ENCODE data around the gene NKD2. TPM values are rescaled to one million over a fixed set of nuclear protein-coding genes. Genes with fewer than 3 reads are reported as not detected.

Gene NKD2
- total and polyA plus RNA-seq, 10 donors = 1.4 to 52.3 (median 14.9) TPM

DNA sequence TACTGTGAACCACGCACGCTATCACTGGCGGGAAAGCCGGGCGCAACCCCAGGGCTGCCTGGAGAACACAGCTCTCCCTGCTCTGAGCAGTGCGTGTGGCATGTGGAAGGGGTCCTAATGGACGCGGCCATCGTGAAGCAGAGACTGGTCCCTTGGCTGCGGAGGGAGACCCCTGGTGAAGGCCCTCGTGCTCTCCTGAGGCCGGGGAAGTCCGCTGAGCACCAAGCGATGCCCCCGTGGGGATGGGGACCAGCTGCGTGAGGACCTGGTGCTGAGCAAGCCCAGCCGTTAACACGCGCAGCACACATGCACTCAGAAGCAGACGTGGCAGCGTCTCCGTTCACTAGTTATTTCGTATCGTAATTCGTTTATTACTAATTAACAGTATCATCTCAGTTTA lies 78.8 kb downstream of the NKD2 start:
- H3K36me3 ChIP-seq = peaks cover 0 to 99% (median 65%) of the 10 kb centered on the region in 6 donors
- 93 to 97% (median 95%) methylated on average over 23 to 25 of the region's 25 CpGs for WGBS, 5 donors

DNA sequence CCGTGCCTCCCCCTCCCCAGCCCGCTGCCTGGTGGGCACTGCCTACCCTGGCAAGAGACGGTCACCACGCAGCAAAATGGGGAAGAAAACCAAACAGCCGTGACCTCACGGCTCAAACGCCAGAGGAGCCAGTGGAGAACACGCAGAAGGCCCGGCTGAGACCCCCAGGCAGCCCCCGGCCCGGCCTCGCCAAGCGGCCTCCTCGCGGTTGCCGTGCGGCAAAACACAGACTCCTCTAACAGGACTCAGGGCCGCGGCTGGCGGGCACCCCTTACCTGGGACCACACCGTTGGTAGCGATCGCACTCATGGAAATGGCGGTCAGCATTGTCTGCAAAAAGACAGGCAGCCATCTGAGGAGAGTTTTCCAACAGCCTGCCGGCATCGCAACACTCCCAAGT lies 79.4 kb downstream of the NKD2 start:
- Histone ChIP-seq H3K9me3 (no peaks in the 10 kb centered on the region), H3K4me3 (no peak overlapping the region), H3K27ac (no peak overlapping the region), H3K4me1 (peaks cover 7 to 44% (median 26%) of the 10 kb centered on the region in 6 donors), H3K36me3 (peaks cover 0 to 99% (median 67%) of the 10 kb centered on the region in 6 donors), H3K27me3 (replicated peaks in 1 of 7) (no peaks in the 10 kb centered on the region)
- TF ChIP-seq, protein P1, sequence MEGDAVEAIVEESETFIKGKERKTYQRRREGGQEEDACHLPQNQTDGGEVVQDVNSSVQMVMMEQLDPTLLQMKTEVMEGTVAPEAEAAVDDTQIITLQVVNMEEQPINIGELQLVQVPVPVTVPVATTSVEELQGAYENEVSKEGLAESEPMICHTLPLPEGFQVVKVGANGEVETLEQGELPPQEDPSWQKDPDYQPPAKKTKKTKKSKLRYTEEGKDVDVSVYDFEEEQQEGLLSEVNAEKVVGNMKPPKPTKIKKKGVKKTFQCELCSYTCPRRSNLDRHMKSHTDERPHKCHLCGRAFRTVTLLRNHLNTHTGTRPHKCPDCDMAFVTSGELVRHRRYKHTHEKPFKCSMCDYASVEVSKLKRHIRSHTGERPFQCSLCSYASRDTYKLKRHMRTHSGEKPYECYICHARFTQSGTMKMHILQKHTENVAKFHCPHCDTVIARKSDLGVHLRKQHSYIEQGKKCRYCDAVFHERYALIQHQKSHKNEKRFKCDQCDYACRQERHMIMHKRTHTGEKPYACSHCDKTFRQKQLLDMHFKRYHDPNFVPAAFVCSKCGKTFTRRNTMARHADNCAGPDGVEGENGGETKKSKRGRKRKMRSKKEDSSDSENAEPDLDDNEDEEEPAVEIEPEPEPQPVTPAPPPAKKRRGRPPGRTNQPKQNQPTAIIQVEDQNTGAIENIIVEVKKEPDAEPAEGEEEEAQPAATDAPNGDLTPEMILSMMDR (IDR thresholded peaks at IDR 0.05 in 8 of 11, conservative IDR thresholded peaks at IDR 0.05 in 3 of 11) = no peak
- TF ChIP-seq POLR2A (IDR thresholded peaks at IDR 0.05) (no peak), POLR2AphosphoS5 (IDR thresholded peaks at IDR 0.05) (no peak)
- WGBS, 5 donors = 94 to 97% (median 97%) methylated on average over 24 to 26 of the region's 26 CpGs
- no peak for DNase-seq
- intact Hi-C loops (cut with DNase I; ENCODE audit: low total_unique reads) = no loop called here

More for the DNA sequence above, 78.8 kb downstream of the NKD2 start:
- TF ChIP-seq POLR2A (IDR thresholded peaks at IDR 0.05) (no peak), POLR2AphosphoS5 (IDR thresholded peaks at IDR 0.05) (no peak)
- TF ChIP-seq, protein P1 (IDR thresholded peaks at IDR 0.05 in 8 of 11, conservative IDR thresholded peaks at IDR 0.05 in 3 of 11) = no peak
- Histone ChIP-seq H3K4me1 (peaks cover 7 to 39% (median 23%) of the 10 kb centered on the region in 6 donors), H3K27ac (no peak overlapping the region), H3K27me3 (replicated peaks in 1 of 7) (no peaks in the 10 kb centered on the region), H3K9me3 (no peaks in the 10 kb centered on the region), H3K4me3 (no peak overlapping the region)
- no peak for DNase-seq
- intact Hi-C loops (cut with DNase I; ENCODE audit: low total_unique reads) = no loop called here

Small RNA genes lying within 50 kb of the gene (microRNA-seq; reads per million reads assigned to microRNA genes)
- 0 to 0.28 (median 0) reads per million in 3 donors for gene MIR4635

Small RNA genes lying within 50 kb of the gene (small RNA-seq; reads per million reads assigned to genes)
- gene MIR4635 = 0 reads per million in 4 donors

Other genes with a start within 250 kb of the NKD2 start
- 10 to 100 TPM in 2 of 7 donors, 1 to 10 TPM in 5; 2.8 to 74.3 (median 6.2) TPM for gene ZDHHC11B, start 224.1 kb upstream of the NKD2 start, total RNA-seq
- 1 to 10 TPM in 2 of 3 donors, under 1 TPM in 1; 0.97 to 3.8 (median 1.9) TPM for gene ZDHHC11B, start 224.1 kb upstream of the NKD2 start, polyA plus RNA-seq
- 10 to 100 TPM in 4 of 7 donors, 1 to 10 TPM in 3; 1.3 to 75.0 (median 10.5) TPM for gene ZDHHC11, start 157.8 kb upstream of the NKD2 start, total RNA-seq
- 1 to 10 TPM; 1.9 to 2.8 (median 2.1) TPM for gene ZDHHC11, start 157.8 kb upstream of the NKD2 start, polyA plus RNA-seq
- 10 to 100 TPM; 32.2 to 82.9 (median 39.7) TPM for gene BRD9, start 116.0 kb upstream of the NKD2 start, total RNA-seq
- 10 to 100 TPM; 26.5 to 54.5 (median 38.6) TPM for gene BRD9, start 116.0 kb upstream of the NKD2 start, polyA plus RNA-seq
- gene TRIP13, start 115.9 kb upstream of the NKD2 start, total RNA-seq = 1 to 10 TPM; 1.0 to 5.4 (median 2.1) TPM
- 1 to 10 TPM; 1.2 to 3.4 (median 2.6) TPM for gene TRIP13, start 115.9 kb upstream of the NKD2 start, polyA plus RNA-seq
- gene SLC12A7, start 103.3 kb downstream of the NKD2 start, total RNA-seq = 100 to 1,000 TPM in 2 of 7 donors, 10 to 100 TPM in 5; 40.4 to 120 (median 78.6) TPM
- gene SLC12A7, start 103.3 kb downstream of the NKD2 start, polyA plus RNA-seq = 10 to 100 TPM in 2 of 3 donors, 1 to 10 TPM in 1; 8.6 to 27.0 (median 15.4) TPM
- under 1 TPM in 1 of 7 donors, not detected in 6; 0.50 TPM for gene SLC6A19, start 192.8 kb downstream of the NKD2 start, total RNA-seq
- gene SLC6A19, start 192.8 kb downstream of the NKD2 start, polyA plus RNA-seq = under 1 TPM in 1 of 3 donors, not detected in 2; under 0.01 TPM
- gene SLC6A18, start 216.6 kb downstream of the NKD2 start, total RNA-seq = not detected
- gene SLC6A18, start 216.6 kb downstream of the NKD2 start, polyA plus RNA-seq = not detected